Gastrocnemius medialis (tissue), 4 donors: Measurements from ENCODE around the gene BMPR1A. TPM values are rescaled to one million over a fixed set of nuclear protein-coding genes. Genes with fewer than 3 reads are reported as not detected.
"Not testable (repeated sequence)": the region's sequence is repeated elsewhere in the genome, so short reads cannot be mapped to it uniquely, and the experiment has no call there.

Source experiments
- ATAC-seq, 2 donors: fragments of 150-250 bp; one replicate each; pipeline ENCODE4 v1.9.1; 2016
- DNase-seq, 2 donors: peaks; one replicate each; pipeline ENCODE4 v3.0.0-alpha.2; 2019
- H3K27ac ChIP-seq, 4 donors: fragments of 200-600 bp; sonication (generic); 1 replicate in 1 of 4; 2 replicates in 3 of 4; pipeline ENCODE4 v1.5.1; 2016 to 2018; ENCODE audit warnings: mild to moderate bottlenecking in 2 of 4, moderate library complexity in 1 of 4
- H3K27me3 ChIP-seq, 3 donors: fragments of 200-600 bp; sonication (generic) in 2 of 3; 1 replicate in 1 of 3; 2 replicates in 2 of 3; pipeline versions ENCODE4 v1.5.1 to v1.6.0; 2016 to 2019; ENCODE audit warnings: mild to moderate bottlenecking in 1 of 3, moderate library complexity in 1 of 3
- H3K36me3 ChIP-seq, 2 donors: fragments of 200-600 bp; sonication (generic) in 1 of 2; one replicate each; pipeline ENCODE4 v1.5.1; 2017 to 2018
- H3K4me1 ChIP-seq, 2 donors: fragments of 200-600 bp; sonication (generic) in 1 of 2; one replicate each; pipeline ENCODE4 v1.5.1; 2016 to 2017; ENCODE audit warnings: mild to moderate bottlenecking in 2 of 2
- H3K4me3 ChIP-seq, 4 donors: fragments of 200-600 bp; sonication (generic) in 3 of 4; 1 replicate in 1 of 4; 2 replicates in 3 of 4; pipeline ENCODE4 v1.5.1; 2016 to 2019; ENCODE audit warnings: mild to moderate bottlenecking in 2 of 4
- H3K9me3 ChIP-seq, 3 donors: fragments of 200-600 bp; sonication (generic) in 2 of 3; 1 replicate in 1 of 3; 2 replicates in 2 of 3; pipeline ENCODE4 v1.5.1; 2016 to 2019
- POLR2A ChIP-seq, 2 donors: fragments of 450-650 bp; IDR thresholded peaks; one replicate each; pipeline ENCODE4 v1.6.1; 2017; ENCODE audit warnings: antibody characterized with exemption in 2 of 2, mild to moderate bottlenecking in 2 of 2, moderate library complexity in 2 of 2
- in situ Hi-C, 4 donors: fragments of 200-750 bp; cut with MboI; loops; one replicate each; pipeline versions ENCODE4 v1.15.0 to v1.8.0; 2017; ENCODE audit warnings: low sequenced_read_pairs in 4 of 4
- intact Hi-C: fragments of 100-400 bp; cut with DNase I; formaldehyde crosslinking; loops from one replicate; pipeline ENCODE4 v1.15.1; 2023; ENCODE audit warnings: low total_unique reads
- total RNA-seq, 4 donors: library from RNA; depleted of rRNA; stranded (reverse); fragments of >200 nt; gene quantifications; one replicate each; pipeline versions ENCODE4 v1.1.0 to v1.2.3, GENCODE V29; 2016
- TF ChIP-seq, protein P1 (sequence below), 5 experiments: fragments of 450-650 bp in 3 of 5; fragments of 200-600 bp in 2 of 5; sonication (generic) in 2 of 5; IDR thresholded peaks in 4 of 5; conservative IDR thresholded peaks in 1 of 5; 1 replicate in 4 of 5; 2 replicates in 1 of 5; pipeline ENCODE4 v1.5.1; 2016 to 2019; ENCODE audit warnings: antibody characterized with exemption in 5 of 5, mild to moderate bottlenecking in 3 of 5, moderate library complexity in 3 of 5

Gene BMPR1A
- total RNA-seq, 4 donors from 2014 or later = 16.4 to 22.7 (median 18.0) TPM

DNA sequence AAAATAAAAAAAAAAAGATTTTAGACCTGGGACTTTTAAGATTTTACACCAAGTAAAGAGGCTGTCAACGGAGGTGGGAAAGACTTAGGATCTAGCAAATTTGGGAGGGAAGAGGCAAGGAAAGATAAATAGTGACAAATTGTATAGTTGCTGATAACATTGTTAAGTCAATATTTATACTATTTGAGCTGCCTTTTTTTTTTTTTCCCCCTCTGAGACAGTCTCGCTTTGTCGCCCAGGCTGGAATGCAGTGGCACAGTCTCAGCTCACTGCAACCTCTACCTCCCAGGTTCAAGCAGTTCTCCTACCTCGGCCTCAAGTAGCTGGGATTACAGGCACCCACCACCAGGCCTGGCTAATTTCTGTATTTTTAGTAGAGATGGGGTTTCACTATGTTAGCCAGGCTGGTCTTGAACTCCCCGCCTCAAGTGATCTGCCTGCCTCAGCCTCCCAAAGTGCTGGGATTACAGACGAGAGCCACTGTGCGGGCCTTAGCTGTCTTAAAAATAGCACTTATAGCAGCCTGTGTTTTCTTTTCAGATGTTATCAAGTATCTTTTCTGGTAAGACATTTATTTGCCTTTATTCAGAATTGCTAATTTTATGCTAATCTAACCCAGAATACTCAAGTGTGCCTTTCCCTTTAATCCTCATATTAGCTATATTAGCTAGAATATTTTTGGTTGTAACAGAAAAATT, 106.5 kb downstream of the BMPR1A start:
- Histone ChIP-seq H3K36me3 (no peaks in the 10 kb centered on the region), H3K4me1 (peaks cover 12 to 14% of the 10 kb centered on the region in 2 donors), H3K27me3 (no peaks in the 10 kb centered on the region), H3K4me3 (no peak overlapping the region), H3K27ac (peak overlapping the region in 2 of 4 donors; percentile 0 to 30), H3K9me3 (no peaks in the 10 kb centered on the region)
- intact Hi-C loops = no loop called here
- DNase-seq (no peak), ATAC-seq (no peak)
- TF ChIP-seq POLR2A (IDR thresholded peaks at IDR 0.05) = no peak
- TF ChIP-seq, protein P1, sequence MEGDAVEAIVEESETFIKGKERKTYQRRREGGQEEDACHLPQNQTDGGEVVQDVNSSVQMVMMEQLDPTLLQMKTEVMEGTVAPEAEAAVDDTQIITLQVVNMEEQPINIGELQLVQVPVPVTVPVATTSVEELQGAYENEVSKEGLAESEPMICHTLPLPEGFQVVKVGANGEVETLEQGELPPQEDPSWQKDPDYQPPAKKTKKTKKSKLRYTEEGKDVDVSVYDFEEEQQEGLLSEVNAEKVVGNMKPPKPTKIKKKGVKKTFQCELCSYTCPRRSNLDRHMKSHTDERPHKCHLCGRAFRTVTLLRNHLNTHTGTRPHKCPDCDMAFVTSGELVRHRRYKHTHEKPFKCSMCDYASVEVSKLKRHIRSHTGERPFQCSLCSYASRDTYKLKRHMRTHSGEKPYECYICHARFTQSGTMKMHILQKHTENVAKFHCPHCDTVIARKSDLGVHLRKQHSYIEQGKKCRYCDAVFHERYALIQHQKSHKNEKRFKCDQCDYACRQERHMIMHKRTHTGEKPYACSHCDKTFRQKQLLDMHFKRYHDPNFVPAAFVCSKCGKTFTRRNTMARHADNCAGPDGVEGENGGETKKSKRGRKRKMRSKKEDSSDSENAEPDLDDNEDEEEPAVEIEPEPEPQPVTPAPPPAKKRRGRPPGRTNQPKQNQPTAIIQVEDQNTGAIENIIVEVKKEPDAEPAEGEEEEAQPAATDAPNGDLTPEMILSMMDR (IDR thresholded peaks at IDR 0.05 in 4 of 5, conservative IDR thresholded peaks at IDR 0.05 in 1 of 5) = no peak
- in situ Hi-C loops = no loop called here

DNA sequence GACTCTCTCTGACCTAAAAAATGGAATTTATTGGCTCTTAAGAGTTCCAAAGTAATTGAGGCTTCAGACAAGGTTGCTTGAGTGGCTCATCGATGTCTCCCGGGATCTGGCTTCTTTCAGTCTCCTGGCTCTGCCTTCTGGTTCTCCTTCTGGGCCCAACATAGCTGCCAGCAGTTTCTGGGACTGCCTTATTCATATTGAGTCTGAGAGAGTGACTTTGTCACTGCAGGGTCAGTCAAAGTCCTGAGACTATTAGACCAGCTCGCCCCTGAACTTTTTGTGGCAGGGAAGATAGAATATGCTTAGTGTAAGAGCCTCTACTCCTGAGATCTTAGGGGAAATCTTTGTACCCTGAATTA, 107.0 kb downstream of the BMPR1A start:
- intact Hi-C loops = no loop called here
- peak overlapping the region in 2 of 4 donors; percentile 0 to 30 for H3K27ac ChIP-seq
- no peak for ATAC-seq

DNA sequence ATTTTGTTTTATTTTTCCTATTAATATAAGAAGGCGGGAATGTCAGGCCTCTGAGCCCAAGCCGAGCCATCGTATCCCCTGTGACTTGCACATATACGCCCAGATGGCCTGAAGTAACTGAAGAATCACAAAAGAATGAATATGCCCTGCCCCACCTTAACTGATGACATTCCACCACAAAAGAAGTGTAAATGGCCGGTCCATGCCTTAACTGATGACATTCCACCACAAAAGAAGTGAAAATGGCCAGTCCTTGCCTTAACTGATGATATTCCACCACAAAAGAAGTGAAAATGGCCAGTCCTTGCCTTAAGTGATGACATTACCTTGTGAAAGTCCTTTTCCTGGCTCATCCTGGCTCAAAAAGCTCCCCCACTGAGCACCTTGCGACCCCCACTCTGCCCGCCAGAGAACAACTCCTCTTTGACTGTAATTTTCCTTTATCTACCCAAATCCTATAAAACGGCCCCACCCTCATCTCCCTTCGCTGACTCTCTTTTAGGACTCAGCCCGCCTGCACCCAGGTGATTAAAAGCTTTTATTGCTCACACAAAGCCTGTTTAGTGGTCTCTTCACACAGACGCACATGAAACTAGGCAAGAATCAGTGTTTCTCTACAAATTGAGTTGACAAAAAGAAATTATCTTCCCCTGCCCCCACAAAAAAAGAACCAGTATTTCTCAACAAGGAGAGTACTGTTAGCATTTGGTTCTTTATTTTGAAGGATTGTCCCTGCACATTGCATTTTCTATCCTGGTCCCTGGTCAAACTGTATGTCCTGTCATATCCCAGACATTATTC, 108.8 kb downstream of the BMPR1A start:
- Histone ChIP-seq H3K27ac (peak overlapping the region in 1 of 4 donors; percentile 54), H3K4me1 (peaks cover 12 to 14% of the 10 kb centered on the region in 2 donors)
- ATAC-seq, H3K27me3 ChIP-seq, H3K4me3 ChIP-seq, DNase-seq, H3K9me3 ChIP-seq, H3K36me3 ChIP-seq, in situ Hi-C loops, intact Hi-C loops: not testable (repeated sequence)

More for the DNA sequence above, 107.0 kb downstream of the BMPR1A start:
- TF ChIP-seq, protein P1 (IDR thresholded peaks at IDR 0.05 in 4 of 5, conservative IDR thresholded peaks at IDR 0.05 in 1 of 5) = no peak
- TF ChIP-seq POLR2A (IDR thresholded peaks at IDR 0.05) = no peak
- Histone ChIP-seq H3K36me3 (no peaks in the 10 kb centered on the region), H3K27me3 (no peaks in the 10 kb centered on the region), H3K9me3 (no peaks in the 10 kb centered on the region), H3K4me3 (no peak overlapping the region), H3K4me1 (peaks cover 12 to 14% of the 10 kb centered on the region in 2 donors)
- in situ Hi-C loops = no loop called here
- peak in 1 of 2 donors; percentile 28 for DNase-seq

DNA sequence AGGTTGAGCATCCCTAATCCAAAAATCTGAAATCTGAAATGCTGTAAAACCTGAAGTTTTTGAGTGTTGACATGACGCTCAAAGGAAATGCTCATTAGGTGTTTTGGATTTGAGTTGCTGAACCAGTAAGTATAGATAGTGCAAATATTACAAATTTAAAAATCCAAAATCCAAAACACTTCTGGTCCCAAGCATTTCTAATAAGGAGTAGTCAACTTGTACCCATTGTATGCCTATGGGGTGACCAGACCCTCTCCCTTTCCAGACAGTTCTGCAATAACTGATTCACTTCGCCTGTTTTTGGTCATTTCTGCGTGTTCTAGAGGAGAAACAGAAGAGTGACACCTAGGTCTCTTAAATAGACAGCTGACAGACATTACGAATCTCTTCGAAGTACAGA, 110.7 kb downstream of the BMPR1A start:
- peaks cover 14 to 15% of the 10 kb centered on the region in 2 donors for H3K4me1 ChIP-seq
- no peak overlapping the region for H3K27ac ChIP-seq
- ATAC-seq (no peak), DNase-seq (no peak)
- H3K27me3 ChIP-seq = no peaks in the 10 kb centered on the region
- no peaks in the 10 kb centered on the region for H3K36me3 ChIP-seq
- intact Hi-C loops = no loop called here
- in situ Hi-C loops = no loop called here
- H3K4me3 ChIP-seq = no peak overlapping the region
- TF ChIP-seq, protein P1 (IDR thresholded peaks at IDR 0.05 in 4 of 5, conservative IDR thresholded peaks at IDR 0.05 in 1 of 5) = no peak
- TF ChIP-seq POLR2A (IDR thresholded peaks at IDR 0.05) = no peak
- H3K9me3 ChIP-seq = no peaks in the 10 kb centered on the region

DNA sequence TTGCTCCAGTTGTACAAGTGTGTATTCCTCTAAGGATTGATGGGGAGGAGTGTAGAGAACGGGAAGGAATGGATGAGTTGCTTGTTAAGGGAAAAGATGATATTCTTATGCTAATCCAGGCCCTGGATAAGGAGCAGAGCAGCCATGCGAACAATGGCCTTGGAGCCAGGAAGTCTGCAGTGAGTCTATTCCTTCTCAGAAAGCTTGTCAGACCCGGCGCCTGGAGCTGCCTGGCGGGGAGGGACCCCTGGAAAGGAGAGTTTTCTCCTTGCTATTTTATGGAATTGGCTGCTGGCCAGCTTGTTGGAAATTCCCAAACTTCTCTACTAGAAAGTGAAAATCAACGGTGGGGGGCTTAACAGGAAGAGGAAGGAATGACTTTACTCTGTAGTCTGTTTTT, 111.9 kb downstream of the BMPR1A start:
- no peaks in the 10 kb centered on the region for H3K36me3 ChIP-seq
- H3K27ac ChIP-seq = no peak overlapping the region
- TF ChIP-seq, protein P1 (IDR thresholded peaks at IDR 0.05 in 4 of 5, conservative IDR thresholded peaks at IDR 0.05 in 1 of 5) = no peak
- no peak for TF ChIP-seq POLR2A (IDR thresholded peaks at IDR 0.05)
- no peak for ATAC-seq
- H3K27me3 ChIP-seq = no peaks in the 10 kb centered on the region
- no peaks in the 10 kb centered on the region for H3K9me3 ChIP-seq
- in situ Hi-C loops = no loop called here
- H3K4me1 ChIP-seq = peaks cover 15 to 25% of the 10 kb centered on the region in 2 donors
- DNase-seq = no peak
- intact Hi-C loops = no loop called here
- H3K4me3 ChIP-seq = no peak overlapping the region
